ENCODE data around the gene TMTC2.
"Not testable (repeated sequence)": the region's sequence is repeated elsewhere in the genome, so short reads cannot be mapped to it uniquely, and the experiment has no call there.

The TMTC2 gene

GRCh38 chr12:82727886-82728285 is 41.2 kb downstream of the TMTC2 start:
- no peak for DNase-seq (ENCODE audit: low read depth)

GRCh38 chr12:82728710-82729109 is 42.0 kb downstream of the TMTC2 start:
- DNase-seq (ENCODE audit: low read depth) = no peak

GRCh38 chr12:82730953-82731459 is 44.3 kb downstream of the TMTC2 start:
- no peak for DNase-seq (ENCODE audit: low read depth)

GRCh38 chr12:82740129-82741000 is 53.7 kb downstream of the TMTC2 start:
- DNase-seq (ENCODE audit: low read depth) = peak; percentile 61

- DNase-seq (ENCODE audit: low read depth) = no peak
These were observed 58.5 kb downstream of the TMTC2 start for GRCh38 chr12:82745063-82745674.

GRCh38 chr12:82745807-82746206 is 59.1 kb downstream of the TMTC2 start:
- no peak for DNase-seq (ENCODE audit: low read depth)

- DNase-seq (ENCODE audit: low read depth) = no peak
These were observed 60.0 kb downstream of the TMTC2 start for GRCh38 chr12:82746668-82747067.

GRCh38 chr12:82749015-82749414 is 62.3 kb downstream of the TMTC2 start:
- DNase-seq (ENCODE audit: low read depth) = no peak

GRCh38 chr12:82754856-82755255 is 68.2 kb downstream of the TMTC2 start:
- no peak for DNase-seq (ENCODE audit: low read depth)

- DNase-seq (ENCODE audit: low read depth) = no peak
These were observed 69.6 kb downstream of the TMTC2 start for GRCh38 chr12:82756303-82756702.

- DNase-seq (ENCODE audit: low read depth) = peak; percentile 69
These were observed 70.4 kb downstream of the TMTC2 start for GRCh38 chr12:82757059-82757458.

GRCh38 chr12:82757656-82758055 is 71.0 kb downstream of the TMTC2 start:
- no peak for DNase-seq (ENCODE audit: low read depth)

GRCh38 chr12:82758749-82759330 is 72.1 kb downstream of the TMTC2 start:
- DNase-seq (ENCODE audit: low read depth) = no peak

GRCh38 chr12:82760423-82760822 is 73.7 kb downstream of the TMTC2 start:
- no peak for DNase-seq (ENCODE audit: low read depth)

GRCh38 chr12:82765206-82765605 is 78.5 kb downstream of the TMTC2 start:
- not testable (repeated sequence) for DNase-seq (ENCODE audit: low read depth)

- DNase-seq (ENCODE audit: low read depth) = no peak
These were observed 79.4 kb downstream of the TMTC2 start for GRCh38 chr12:82765971-82766705.

GRCh38 chr12:82774666-82775065 is 88.0 kb downstream of the TMTC2 start:
- DNase-seq (ENCODE audit: low read depth) = no peak

GRCh38 chr12:82780517-82780916 is 93.8 kb downstream of the TMTC2 start:
- DNase-seq (ENCODE audit: low read depth) = no peak

- DNase-seq (ENCODE audit: low read depth) = no peak
These were observed 94.7 kb downstream of the TMTC2 start for GRCh38 chr12:82781309-82781997.

- DNase-seq (ENCODE audit: low read depth) = no peak
These were observed 96.7 kb downstream of the TMTC2 start for GRCh38 chr12:82783435-82783834.

- DNase-seq (ENCODE audit: low read depth) = no peak
These were observed 100.3 kb downstream of the TMTC2 start for GRCh38 chr12:82787016-82787415.

GRCh38 chr12:82788594-82788993 is 101.9 kb downstream of the TMTC2 start:
- DNase-seq (ENCODE audit: low read depth) = no peak

All from fibroblast of gingiva (primary cell).